Testis (tissue), 3 donors: ENCODE results near the gene TBC1D1. TPM values are rescaled to one million over a fixed set of nuclear protein-coding genes. Genes with fewer than 3 reads are reported as not detected.

ENCODE experiments used
- DNase-seq: peaks from one replicate; pipeline ENCODE4 v3.0.0-alpha.2; 2019
- H3K27ac ChIP-seq, 2 donors: fragments of 200-600 bp; sonication (generic); one replicate each; pipeline ENCODE4 v1.5.1; 2019
- H3K27me3 ChIP-seq: fragments of 200-600 bp; sonication (generic); one replicate; pipeline ENCODE4 v1.5.1; 2019
- H3K36me3 ChIP-seq: fragments of 200-600 bp; sonication (generic); one replicate; pipeline ENCODE4 v1.5.1; 2017; ENCODE audit warnings: low read depth; ENCODE audit errors: missing control alignments
- H3K4me1 ChIP-seq: fragments of 200-600 bp; sonication (generic); one replicate; pipeline ENCODE4 v1.5.1; 2019
- H3K4me3 ChIP-seq, 2 donors: fragments of 200-600 bp; sonication (generic); one replicate each; pipeline ENCODE4 v1.5.1; 2017 to 2019
- H3K9me3 ChIP-seq: fragments of 200-600 bp; sonication (generic); one replicate; pipeline ENCODE4 v1.5.1; 2017
- CTCF ChIP-seq, 3 experiments: fragments of 450-650 bp in 2 of 3; fragments of 200-600 bp in 1 of 3; sonication (generic) in 1 of 3; IDR thresholded peaks; one replicate each; pipeline ENCODE4 v1.5.1; 2016 to 2019; ENCODE audit warnings: antibody characterized with exemption in 3 of 3, mild to moderate bottlenecking in 2 of 3, moderate library complexity in 1 of 3
- POLR2A ChIP-seq: fragments of 450-650 bp; IDR thresholded peaks from one replicate; pipeline ENCODE4 v1.6.1; 2017; ENCODE audit warnings: antibody characterized with exemption, mild to moderate bottlenecking, moderate library complexity
- WGBS, 2 donors: methylation state at CpG; one replicate each; pipeline ENCODE4 v1.1.5; 2018; 5-methylcytosine and 5-hydroxymethylcytosine counted together
- intact Hi-C: fragments of 100-400 bp; cut with DNase I; formaldehyde crosslinking; loops from one replicate; pipeline ENCODE4 v1.15.1; 2023; ENCODE audit warnings: low total_unique reads
- polyA plus RNA-seq: library from polyadenylated mRNA; stranded (reverse); fragments of 350-450 nt; fragmentation: Illumina TruSeq; extraction: RNeasy Lipid Tissue Mini Kit (QIAGEN cat#74804); gene quantifications from one replicate; pipeline ENCODE4 v1.2.3, GENCODE V29; 2014; ENCODE audit warnings: low read depth, low replicate concordance; ENCODE audit not compliant: insufficient read depth
- total RNA-seq, 2 donors: library from RNA; depleted of rRNA; stranded (reverse); fragments of >200 nt; gene quantifications; one replicate each; pipeline ENCODE4 v1.2.3, GENCODE V29; 2016

TBC1D1 gene
- total and polyA plus RNA-seq, 3 donors from 2014 or later = 130 to 208 (median 167) TPM

- TF ChIP-seq POLR2A = no peak
- TF ChIP-seq CTCF (IDR thresholded peaks at IDR 0.05) = no peak
Measured at GRCh38 chr4:38030023-38030422, 139.1 kb downstream of the TBC1D1 start.

DNA sequence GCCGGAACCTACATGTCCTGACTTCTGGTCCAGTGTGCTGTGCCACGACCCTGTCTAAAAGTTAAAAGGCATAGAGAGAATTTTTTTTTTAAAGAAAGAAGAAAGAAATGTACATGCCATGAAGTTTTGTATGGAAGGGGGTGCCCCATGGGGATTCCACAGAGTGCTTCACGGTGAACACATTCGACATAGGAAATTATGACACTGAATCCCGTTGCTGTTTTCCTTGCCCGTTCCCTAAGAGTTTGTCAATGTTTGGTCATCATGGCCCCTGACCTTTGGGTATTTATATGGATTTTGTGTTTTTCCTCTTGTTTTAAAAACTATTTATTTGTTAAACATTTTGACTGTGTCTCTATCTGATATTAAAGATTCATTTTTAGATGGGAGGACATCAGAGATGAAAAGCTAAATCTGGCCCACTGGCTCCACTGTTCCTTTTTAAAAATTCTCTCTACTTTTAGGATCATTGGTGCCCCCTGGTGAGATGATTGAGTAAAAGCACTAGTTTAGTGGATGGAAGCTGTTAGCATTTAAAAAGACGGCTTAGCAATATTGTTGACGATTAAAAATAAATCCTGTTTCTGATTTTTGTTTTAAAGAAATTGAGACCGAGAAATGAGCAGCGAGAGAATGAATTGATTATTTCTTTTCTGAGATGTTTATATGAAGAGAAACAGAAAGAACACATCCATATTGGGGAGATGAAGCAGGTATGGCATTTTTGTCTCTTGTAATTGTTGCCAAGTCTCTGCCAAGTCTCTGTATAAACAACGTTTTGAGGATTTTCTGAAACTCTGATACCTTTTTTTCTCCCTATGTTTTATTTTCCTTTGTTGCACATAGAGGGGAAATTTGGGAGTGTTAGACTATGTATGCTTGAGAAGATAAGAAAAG lies 144.3 kb downstream of the TBC1D1 start:
- Histone ChIP-seq H3K36me3 (no peaks in the 10 kb centered on the region), H3K27me3 (no peaks in the 10 kb centered on the region), H3K4me1 (no peaks in the 10 kb centered on the region), H3K9me3 (no peaks in the 10 kb centered on the region), H3K27ac (no peak overlapping the region), H3K4me3 (no peak overlapping the region)
- 69 to 74% methylated on average over 11 of the region's 11 CpGs for WGBS, 2 donors
- peak; percentile 64 for DNase-seq
- intact Hi-C loops = no loop called here
- TF ChIP-seq POLR2A = no peak
- peak; percentile 65 to 81 (median 73) for TF ChIP-seq CTCF (IDR thresholded peaks at IDR 0.05)

More at GRCh38 chr4:38030023-38030422, 139.1 kb downstream of the TBC1D1 start:
- H3K9me3 ChIP-seq = no peaks in the 10 kb centered on the region
- no peaks in the 10 kb centered on the region for H3K36me3 ChIP-seq
- DNase-seq = no peak
- no peak overlapping the region for H3K27ac ChIP-seq
- 63 to 78% methylated on average over 3 of the region's 3 CpGs for WGBS, 2 donors
- no peak overlapping the region for H3K4me3 ChIP-seq
- H3K4me1 ChIP-seq = no peaks in the 10 kb centered on the region
- no peaks in the 10 kb centered on the region for H3K27me3 ChIP-seq
- intact Hi-C loops = no loop called here

GRCh38 chr4:38036548-38036947 lies 145.7 kb downstream of the TBC1D1 start:
- H3K4me3 ChIP-seq = no peak overlapping the region
- no peak for DNase-seq
- no peaks in the 10 kb centered on the region for H3K9me3 ChIP-seq
- no peaks in the 10 kb centered on the region for H3K27me3 ChIP-seq
- H3K36me3 ChIP-seq = no peaks in the 10 kb centered on the region
- no peaks in the 10 kb centered on the region for H3K4me1 ChIP-seq
- WGBS, 2 donors = 93 to 96% methylated on average over 4 of the region's 4 CpGs
- TF ChIP-seq CTCF (IDR thresholded peaks at IDR 0.05) (no peak), POLR2A (no peak)
- intact Hi-C loops = no loop called here
- no peak overlapping the region for H3K27ac ChIP-seq

- H3K4me3 ChIP-seq = no peak overlapping the region
- H3K4me1 ChIP-seq = no peaks in the 10 kb centered on the region
- H3K36me3 ChIP-seq = no peaks in the 10 kb centered on the region
- TF ChIP-seq POLR2A (no peak), CTCF (IDR thresholded peaks at IDR 0.05) (no peak)
- no peak for DNase-seq
- no peak overlapping the region for H3K27ac ChIP-seq
- intact Hi-C loops = no loop called here
- 93% methylated on average over 8 of the region's 8 CpGs for WGBS, 2 donors
- H3K9me3 ChIP-seq = no peaks in the 10 kb centered on the region
- H3K27me3 ChIP-seq = no peaks in the 10 kb centered on the region
Measured at GRCh38 chr4:38037612-38038011, 146.7 kb downstream of the TBC1D1 start.

DNA sequence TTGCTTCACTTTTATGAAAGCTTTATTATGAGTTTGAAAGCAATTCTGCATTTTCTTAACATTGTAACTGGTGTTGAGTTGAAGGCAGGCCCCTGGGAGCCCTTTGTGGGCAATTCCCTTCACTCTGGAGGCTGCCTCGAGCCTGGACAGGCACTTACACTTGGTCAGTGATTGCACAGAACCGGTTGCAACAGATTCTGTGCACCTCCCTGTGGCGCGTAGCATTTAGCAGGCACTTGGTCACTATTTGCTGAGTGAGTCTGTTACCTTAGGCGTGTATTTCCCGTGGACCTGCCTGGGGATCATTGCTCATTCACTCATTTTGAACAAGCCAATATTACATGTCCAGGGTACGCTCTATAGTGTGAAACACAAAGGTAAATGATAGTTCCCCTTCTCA lies 149.7 kb downstream of the TBC1D1 start:
- H3K4me3 ChIP-seq = no peak overlapping the region
- WGBS, 2 donors = 88% methylated on average over 7 of the region's 7 CpGs
- no peak for TF ChIP-seq CTCF (IDR thresholded peaks at IDR 0.05)
- TF ChIP-seq POLR2A = no peak
- DNase-seq = no peak
- H3K9me3 ChIP-seq = no peaks in the 10 kb centered on the region
- no peaks in the 10 kb centered on the region for H3K36me3 ChIP-seq
- intact Hi-C loops = no loop called here
- H3K27ac ChIP-seq = no peak overlapping the region
- H3K27me3 ChIP-seq = no peaks in the 10 kb centered on the region
- no peaks in the 10 kb centered on the region for H3K4me1 ChIP-seq
